K562 (cell line): ENCODE measurements around the gene TTLL11. TPM values are rescaled to one million over a fixed set of nuclear protein-coding genes. Genes with fewer than 3 reads are reported as not detected.

Experiments used
- ATAC-seq: fragments of 200-7000 bp; cut with Tn5 transposase; 3 replicates; pipeline ENCODE4 v1.9.1; 2020; ENCODE audit warnings: moderate library complexity
- BruUV-seq: library from RNA; stranded (reverse); fragments of 400-500 nt; replicated peaks from 2 replicates; lab custom pipeline; 2021; lab: Mats Ljungman, UMichigan
- CTCF ChIA-PET: fragments of 300-600 bp; formaldehyde crosslinking; extraction: SDS; loops from one replicate; lab custom pipeline; 2021; ENCODE audit warnings: low intra/inter-chr PET ratio; lab: Yijun Ruan, JAX
- POLR2A ChIA-PET: fragments of 300-600, 350-650 bp; sonication (Branson Sonifier 250); formaldehyde crosslinking; extraction: SDS; loops from one replicate; lab custom pipeline; 2021; ENCODE audit warnings: antibody characterized with exemption, inconsistent platforms; lab: Yijun Ruan, JAX
- DNase-seq, 4 experiments: peaks; one replicate each; pipeline versions ENCODE4 v3.0.0 to v3.0.0-alpha.2; 2011 to 2018; ENCODE audit warnings: low spot score in 3 of 4, mixed read lengths in 3 of 4; ENCODE audit errors: extremely low read depth in 1 of 4
- FAIRE-seq: peaks from 2 replicates; lab custom pipeline; 2011; peaks lifted over from hg19 to GRCh38; lab: Jason Lieb, UNC
- H2AFZ ChIP-seq: 2 replicates; pipeline ENCODE4 v1.6.0; 2011; ENCODE audit warnings: low read depth, low read length, control low read depth, inconsistent platforms
- H3K27ac ChIP-seq: fragments of 200-600 bp; 3 replicates; pipeline ENCODE4 v1.8.0; 2011; ENCODE audit warnings: low read depth, mild to moderate bottlenecking, control low read depth, inconsistent platforms, low read length, moderate library complexity, mixed read lengths; ENCODE audit errors: extremely low read depth
- H3K27me3 ChIP-seq, 2 experiments: fragments of 300-600 bp in 1 of 2; 2 replicates in 1 of 2; 3 replicates in 1 of 2; pipeline versions ENCODE4 v1.6.0 to v1.8.0; 2011; ENCODE audit warnings: inconsistent platforms in 2 of 2, low read length in 2 of 2, mild to moderate bottlenecking in 1 of 2, mixed read lengths in 1 of 2, moderate library complexity in 1 of 2; ENCODE audit not compliant: control insufficient read depth in 2 of 2, insufficient read depth in 2 of 2
- H3K36me3 ChIP-seq: fragments of 300-600 bp; 3 replicates; pipeline ENCODE4 v1.8.0; 2011; ENCODE audit warnings: mild to moderate bottlenecking, low read length, inconsistent platforms; ENCODE audit not compliant: control insufficient read depth, insufficient read depth
- H3K4me1 ChIP-seq, 2 experiments: fragments of 200-600 bp in 1 of 2; replicated peaks in 1 of 2; 2 replicates in 1 of 2; 3 replicates in 1 of 2; pipeline versions ENCODE4 v1.5.1 to v1.8.0; 2011; ENCODE audit warnings: inconsistent platforms in 2 of 2, low read length in 2 of 2, mild to moderate bottlenecking in 1 of 2, mixed read lengths in 1 of 2, moderate library complexity in 1 of 2; ENCODE audit not compliant: control insufficient read depth in 2 of 2, insufficient read depth in 2 of 2
- H3K4me2 ChIP-seq: 2 replicates; pipeline ENCODE4 v1.6.1; 2011; ENCODE audit warnings: low read length, control low read depth, inconsistent platforms, mixed read lengths; ENCODE audit not compliant: insufficient read depth
- H3K4me3 ChIP-seq: fragments of 200-600 bp; sonication (generic), shearing (Covaris generic); 2 replicates; pipeline ENCODE4 v1.5.1; 2016; ENCODE audit warnings: control low read depth, inconsistent platforms
- H3K79me2 ChIP-seq: fragments of 200-600 bp; 3 replicates; pipeline ENCODE4 v1.8.0; 2011; ENCODE audit warnings: low read length, inconsistent platforms; ENCODE audit not compliant: control insufficient read depth, insufficient read depth
- H3K9ac ChIP-seq, 2 experiments: 2 replicates each; pipeline versions ENCODE4 v1.6.0 to v1.6.1; 2011; ENCODE audit warnings: low read depth in 2 of 2, low read length in 2 of 2, control low read depth in 1 of 2, inconsistent platforms in 1 of 2, mild to moderate bottlenecking in 1 of 2, mixed read lengths in 1 of 2; ENCODE audit not compliant: insufficient read depth in 1 of 2
- H3K9me1 ChIP-seq: one replicate; pipeline ENCODE4 v1.6.0; 2011; ENCODE audit warnings: inconsistent platforms, mild to moderate bottlenecking, low read length, moderate library complexity; ENCODE audit not compliant: control insufficient read depth, insufficient read depth
- H3K9me3 ChIP-seq: replicated peaks from 2 replicates; pipeline ENCODE4 v1.5.1; 2011; ENCODE audit warnings: low read depth, low read length, inconsistent platforms; ENCODE audit not compliant: control insufficient read depth, insufficient read depth
- H4K20me1 ChIP-seq: replicated peaks from 2 replicates; pipeline ENCODE4 v1.6.1; 2011; ENCODE audit warnings: low read length, inconsistent platforms, mixed read lengths; ENCODE audit not compliant: control insufficient read depth, insufficient read depth
- CAMTA2 ChIP-seq: fragments of 250-450 bp; sonication (Bioruptor Pico); conservative IDR thresholded peaks from 2 replicates; pipeline ENCODE4 v1.5.1; 2022
- HDAC3 ChIP-seq: fragments of 450-650 bp; IDR thresholded peaks from 2 replicates; pipeline ENCODE4 v1.6.1; 2018; ENCODE audit warnings: borderline replicate concordance, mild to moderate bottlenecking, moderate library complexity; ENCODE audit not compliant: partially characterized antibody
- KAT2B ChIP-seq: IDR thresholded peaks from one replicate; pipeline ENCODE4 v1.6.1; 2012; ENCODE audit warnings: low read depth, mild to moderate bottlenecking, control low read depth, inconsistent platforms, low read length, moderate library complexity
- NFE2 ChIP-seq: IDR thresholded peaks from 2 replicates; pipeline ENCODE4 v1.6.1; 2014; ENCODE audit warnings: antibody characterized with exemption, low read depth
- NR1H2 ChIP-seq: sonication (generic); formaldehyde crosslinking; IDR thresholded peaks from 2 replicates; pipeline ENCODE4 v1.4.0; 2020; ENCODE audit warnings: mild to moderate bottlenecking, missing genetic modification reagents
- PHTF2 ChIP-seq: fragments of 250-450 bp; sonication (Bioruptor Pico); IDR thresholded peaks from 2 replicates; pipeline ENCODE4 v1.5.0; 2021; ENCODE audit warnings: mild to moderate bottlenecking
- TSC22D4 ChIP-seq: fragments of 450-650 bp; IDR thresholded peaks from 2 replicates; pipeline ENCODE4 v1.6.1; 2016; ENCODE audit warnings: missing genetic modification characterization, missing biosample characterization, control low read depth
- XRCC5 ChIP-seq: fragments of 200-400 bp; formaldehyde crosslinking; IDR thresholded peaks from 2 replicates; pipeline ENCODE4 v1.6.1; 2017; ENCODE audit warnings: low read depth, mild to moderate bottlenecking, low read length
- ZNF408 ChIP-seq: fragments of 250-450 bp; sonication (Bioruptor Pico); IDR thresholded peaks from 2 replicates; pipeline ENCODE4 v1.4.0; 2020; ENCODE audit warnings: low read depth, mild to moderate bottlenecking, moderate library complexity
- WGBS: fragments of 100-300 bp; shearing (Covaris generic); methylation state at CpG from one replicate; pipeline ENCODE4 v1.1.6; 2016; ENCODE audit warnings: low coverage, mixed read lengths; ENCODE audit not compliant: insufficient coverage; ENCODE audit errors: missing lambda C conversion rate; 5-methylcytosine and 5-hydroxymethylcytosine counted together
- in situ Hi-C: fragments of 300-500 bp; cut with MboI; formaldehyde crosslinking; loops from 4 replicates; pipeline ENCODE4 v1.15.0; 2018; ENCODE audit warnings: inconsistent platforms, mixed read lengths
- intact Hi-C: fragments of 100-400 bp; cut with micrococcal nuclease; formaldehyde crosslinking; loops from 2 replicates; pipeline ENCODE4 v1.14.2; 2022
- polyA plus RNA-seq, 8 experiments: library from polyadenylated mRNA; depleted of rRNA in 4 of 8; stranded (reverse) in 5 of 8; unstranded in 3 of 8; fragments of >200 nt; fragmentation: Nextera tagmentation in 2 of 8; fragmentation: Illumina TruSeq in 1 of 8; extraction: Ambion mirVana in 2 of 8; extraction: Trizol in 1 of 8; gene quantifications; 2 replicates each; pipeline versions ENCODE4 v1.2.1 to v1.2.3, GENCODE V29; 2011 to 2014; ENCODE audit warnings: inconsistent platforms in 1 of 8, missing spikeins in 1 of 8
- total RNA-seq, 7 experiments: library from RNA; depleted of rRNA in 6 of 7; stranded (reverse); fragments of >200 nt in 6 of 7; fragmentation: Illumina TruSeq in 2 of 7; extraction: Trizol in 2 of 7; gene quantifications; 2 replicates each; pipeline versions ENCODE4 v1.2.1 to v1.2.3, GENCODE V29; 2011 to 2021; ENCODE audit warnings: low replicate concordance in 1 of 7
- TF ChIP-seq, protein P1 (sequence below): fragments of 250-450 bp; sonication (Bioruptor Pico); IDR thresholded peaks from 2 replicates; pipeline ENCODE4 v1.5.0; 2020; ENCODE audit warnings: mild to moderate bottlenecking

TTLL11 gene
- total and polyA plus RNA-seq, 9 of the 15 experiments (the other 6 are each of a cell fraction or from before 2014, with no cell fraction given): 0.83 to 4.4 (median 2.7) TPM

DNA sequence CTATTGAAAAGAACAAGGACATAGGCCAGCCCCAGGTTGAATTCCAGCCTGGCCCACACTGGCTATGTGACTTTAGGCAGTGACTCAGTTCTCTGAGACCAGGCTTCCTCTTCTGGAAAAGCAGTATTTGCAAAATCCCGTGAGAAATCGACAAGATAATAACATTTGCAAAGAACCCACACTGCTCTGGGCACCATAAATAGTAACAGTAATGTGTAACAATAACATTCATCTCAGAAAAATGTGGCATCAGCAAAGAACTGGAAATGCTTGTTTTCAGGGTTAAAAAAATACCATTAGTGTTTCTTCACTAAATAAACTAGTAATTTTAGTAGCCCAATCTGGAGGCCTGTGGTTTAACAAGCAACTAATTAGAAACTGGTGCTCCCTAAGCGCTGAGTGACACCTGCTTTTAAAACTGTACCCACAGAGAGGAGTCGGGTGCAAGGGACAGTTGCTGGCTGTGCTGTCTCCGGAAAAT lies 148.4 kb downstream of the TTLL11 start:
- DNase-seq (no peak), FAIRE-seq (no peak), ATAC-seq (no peak)
- Histone ChIP-seq H3K27ac (no peak overlapping the region), H3K4me2 (no peak overlapping the region), H3K79me2 (no peaks in the 10 kb centered on the region), H3K4me1 (no peaks in the 10 kb centered on the region), H3K9ac (no peak overlapping the region), H3K4me3 (no peak overlapping the region), H3K9me1 (no peaks in the 10 kb centered on the region), H4K20me1 (no peaks in the 10 kb centered on the region), H3K27me3 (peaks cover 28 to 48% of the 10 kb centered on the region in 2 experiments), H3K36me3 (no peaks in the 10 kb centered on the region), H3K9me3 (no peaks in the 10 kb centered on the region), H2AFZ (no peak overlapping the region)
- WGBS: 2% methylated on average over 5 of the region's 5 CpGs
- in situ Hi-C loops: no loop called here
- TF ChIP-seq TSC22D4 (tag) (no peak), XRCC5 (no peak), KAT2B (no peak), NR1H2 (CRISPR knock-in tag) (no peak), NFE2 (no peak), HDAC3 (no peak), PHTF2 (no peak), ZNF408 (no peak), CAMTA2 (CRISPR knock-in tag) (no peak)
- TF ChIP-seq, protein P1, sequence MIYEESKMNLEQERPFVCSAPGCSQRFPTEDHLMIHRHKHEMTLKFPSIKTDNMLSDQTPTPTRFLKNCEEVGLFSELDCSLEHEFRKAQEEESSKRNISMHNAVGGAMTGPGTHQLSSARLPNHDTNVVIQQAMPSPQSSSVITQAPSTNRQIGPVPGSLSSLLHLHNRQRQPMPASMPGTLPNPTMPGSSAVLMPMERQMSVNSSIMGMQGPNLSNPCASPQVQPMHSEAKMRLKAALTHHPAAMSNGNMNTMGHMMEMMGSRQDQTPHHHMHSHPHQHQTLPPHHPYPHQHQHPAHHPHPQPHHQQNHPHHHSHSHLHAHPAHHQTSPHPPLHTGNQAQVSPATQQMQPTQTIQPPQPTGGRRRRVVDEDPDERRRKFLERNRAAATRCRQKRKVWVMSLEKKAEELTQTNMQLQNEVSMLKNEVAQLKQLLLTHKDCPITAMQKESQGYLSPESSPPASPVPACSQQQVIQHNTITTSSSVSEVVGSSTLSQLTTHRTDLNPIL (CRISPR knock-in tag): no peak
- CTCF ChIA-PET: no interaction called here
- BruUV-seq: no TSS peak
- POLR2A ChIA-PET: no interaction called here
- intact Hi-C loops: no loop called here
